ENCODE results near the gene EIPR1. TPM values are rescaled to one million over a fixed set of nuclear protein-coding genes. Genes with fewer than 3 reads are reported as not detected.

EIPR1 gene
- total and polyA plus RNA-seq, 2 experiments from 2014 or later, result 17.4 to 46.3 TPM

GRCh38 chr2:3423492-3424170, 46.0 kb upstream of the EIPR1 start:
- Histone ChIP-seq H3K4me3 (no peak overlapping the region), H3K4me2 (no peak overlapping the region), H2AFZ (no peak overlapping the region), H3K79me2 (replicated peaks; ENCODE audit: insufficient read depth) (no peaks in the 10 kb centered on the region), H3K27ac (ENCODE audit: low read depth) (no peak overlapping the region), H3K27me3 (ENCODE audit: insufficient read depth) (no peaks in the 10 kb centered on the region), H4K20me1 (replicated peaks; ENCODE audit: insufficient read depth) (peaks cover 8% of the 10 kb centered on the region; the same call in 1 of the 2 replicates), H3K36me3 (ENCODE audit: insufficient read depth) (peaks cover 13% of the 10 kb centered on the region), H3F3A (replicated peaks; ENCODE audit: low read depth) (no peaks in the 10 kb centered on the region), H3K9me2 (ENCODE audit: insufficient read depth) (no peaks in the 10 kb centered on the region), H3K4me1 (ENCODE audit: insufficient read depth) (no peaks in the 10 kb centered on the region)
- peaks cover 26% of the 10 kb centered on the region for H3K36me3 Mint-ChIP-seq (ENCODE audit: low read depth)
- H3K27ac Mint-ChIP-seq, result no peak overlapping the region; the same call in 1 of the 2 replicates
- DNase-seq (ENCODE audit: low spot score) (peak; percentile 76), ATAC-seq (peak; percentile 92)
- H3K4me3 Mint-ChIP-seq, result no peak overlapping the region
- no peaks in the 10 kb centered on the region for H3K4me1 Mint-ChIP-seq
- no peak for TF ChIP-seq NANOG (IDR thresholded peaks at IDR 0.05; ENCODE audit: borderline replicate concordance)
- TF ChIP-seq REST (IDR thresholded peaks at IDR 0.05; ENCODE audit: unreplicated experiment), result no peak
- TF ChIP-seq CTCF (conservative IDR thresholded peaks at IDR 0.05; ENCODE audit: low read depth in 2 of 2), result peak; percentile 96 to 100
- no peaks in the 10 kb centered on the region for H3K9me3 Mint-ChIP-seq
- no peaks in the 10 kb centered on the region for H3K27me3 Mint-ChIP-seq (ENCODE audit: insufficient read depth, low read depth, poor library complexity)

GRCh38 chr2:3422161-3422779, 44.7 kb upstream of the EIPR1 start:
- H4K20me1 ChIP-seq (replicated peaks; ENCODE audit: insufficient read depth), result peaks cover 8% of the 10 kb centered on the region; the same call in 1 of the 2 replicates
- no peak for DNase-seq (ENCODE audit: low spot score)
- no peak overlapping the region for H3K27ac Mint-ChIP-seq
- H3K79me2 ChIP-seq (replicated peaks; ENCODE audit: insufficient read depth), result no peaks in the 10 kb centered on the region
- no peak overlapping the region for H2AFZ ChIP-seq
- H3K4me1 ChIP-seq (ENCODE audit: insufficient read depth), result no peaks in the 10 kb centered on the region
- ATAC-seq, result no peak
- no peaks in the 10 kb centered on the region for H3F3A ChIP-seq (replicated peaks; ENCODE audit: low read depth)
- H3K4me1 Mint-ChIP-seq, result peaks cover 2% of the 10 kb centered on the region; the same call in 1 of the 3 replicates
- no peak overlapping the region for H3K27ac ChIP-seq (ENCODE audit: low read depth)
- H3K27me3 Mint-ChIP-seq (ENCODE audit: insufficient read depth, low read depth, poor library complexity), result peaks cover 2% of the 10 kb centered on the region
- no peaks in the 10 kb centered on the region for H3K27me3 ChIP-seq (ENCODE audit: insufficient read depth)
- peaks cover 13% of the 10 kb centered on the region for H3K36me3 ChIP-seq (ENCODE audit: insufficient read depth)
- H3K36me3 Mint-ChIP-seq (ENCODE audit: low read depth), result peaks cover 30% of the 10 kb centered on the region
- H3K4me2 ChIP-seq, result no peak overlapping the region
- no peaks in the 10 kb centered on the region for H3K9me3 Mint-ChIP-seq
- no peak overlapping the region for H3K4me3 Mint-ChIP-seq
- H3K9me2 ChIP-seq (ENCODE audit: insufficient read depth), result no peaks in the 10 kb centered on the region
- no peak overlapping the region for H3K4me3 ChIP-seq
- no peak for TF ChIP-seq JUNB (IDR thresholded peaks at IDR 0.05; ENCODE audit: unreplicated experiment)
- TF ChIP-seq REST (IDR thresholded peaks at IDR 0.05; ENCODE audit: unreplicated experiment), result no peak
- TF ChIP-seq ZNF114 (CRISPR knock-in tag; IDR thresholded peaks at IDR 0.05), result no peak
- TF ChIP-seq ETS1 (IDR thresholded peaks at IDR 0.05), result no peak
- TF ChIP-seq CREB1 (CRISPR knock-in tag; IDR thresholded peaks at IDR 0.05; ENCODE audit: low read depth), result no peak
- TF ChIP-seq STAT1 (IDR thresholded peaks at IDR 0.05; ENCODE audit: unreplicated experiment), result no peak
- no peak for TF ChIP-seq CTCF (conservative IDR thresholded peaks at IDR 0.05; ENCODE audit: low read depth in 2 of 2)
- TF ChIP-seq EZH2 (IDR thresholded peaks at IDR 0.05; ENCODE audit: low read depth, unreplicated experiment), result no peak
- no peak for TF ChIP-seq NANOG (IDR thresholded peaks at IDR 0.05; ENCODE audit: borderline replicate concordance)
